BE2C (cell line): ENCODE data around the gene TMEM72.

Experiments
- DNase-seq: peaks from one replicate; pipeline ENCODE4 v3.0.0-alpha.2; 2020
- H3K27me3 ChIP-seq: fragments of 250-450 bp; sonication (Bioruptor Pico); 2 replicates; pipeline ENCODE4 v1.5.1; 2020; ENCODE audit warnings: mild to moderate bottlenecking
- H3K36me3 ChIP-seq: fragments of 250-450 bp; sonication (Bioruptor Pico); 2 replicates; pipeline ENCODE4 v1.5.1; 2020; ENCODE audit warnings: mild to moderate bottlenecking
- H3K4me1 ChIP-seq: fragments of 250-450 bp; sonication (Bioruptor Pico); 2 replicates; pipeline ENCODE4 v1.5.1; 2020
- H3K4me3 ChIP-seq: 2 replicates; pipeline ENCODE4 v1.5.1; 2011; ENCODE audit warnings: low read depth, low read length
- H3K9me3 ChIP-seq: fragments of 250-450 bp; sonication (Bioruptor Pico); 2 replicates; pipeline ENCODE4 v1.5.1; 2020
- TF ChIP-seq, protein P1 (sequence below): IDR thresholded peaks from 2 replicates; pipeline ENCODE4 v1.5.1; 2012; ENCODE audit warnings: mild to moderate bottlenecking, low read depth, low read length

The TMEM72 gene

DNA sequence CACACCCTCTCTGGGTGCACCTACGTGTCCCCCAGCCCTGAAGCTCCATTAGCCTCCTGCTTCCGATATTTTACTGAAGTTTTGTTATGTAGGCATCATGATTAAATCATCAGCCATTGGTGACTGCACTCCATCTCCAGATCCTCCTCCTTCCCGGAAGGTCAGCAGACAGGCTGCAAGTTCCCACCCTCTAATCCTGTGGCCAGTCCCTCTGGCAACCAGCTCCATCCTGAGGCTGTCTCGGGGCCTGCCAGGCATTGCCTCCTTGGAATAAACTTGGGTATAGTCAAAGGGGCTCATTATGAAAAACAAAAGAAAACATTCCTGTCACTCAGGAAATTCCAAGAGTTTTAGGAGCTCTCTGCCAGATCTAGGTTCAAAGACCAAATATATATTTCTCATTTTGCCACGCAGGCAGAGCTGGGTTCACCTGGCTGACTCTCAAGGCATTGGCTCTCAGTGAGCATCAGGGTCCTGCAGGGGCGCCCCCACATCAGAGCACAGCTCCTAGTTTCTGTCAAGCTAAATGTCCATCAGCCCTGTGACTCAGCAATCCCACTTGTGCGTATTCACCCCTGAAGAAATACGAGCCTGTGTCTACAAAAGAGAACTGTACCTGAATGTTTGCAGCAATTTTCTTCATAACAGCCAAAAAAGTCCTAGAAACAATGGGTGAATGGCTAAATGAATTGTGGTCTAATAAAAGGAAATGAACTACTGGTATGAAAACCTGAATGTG, 27.4 kb upstream of the TMEM72 start:
- no peak overlapping the region for H3K4me3 ChIP-seq
- TF ChIP-seq, protein P1, sequence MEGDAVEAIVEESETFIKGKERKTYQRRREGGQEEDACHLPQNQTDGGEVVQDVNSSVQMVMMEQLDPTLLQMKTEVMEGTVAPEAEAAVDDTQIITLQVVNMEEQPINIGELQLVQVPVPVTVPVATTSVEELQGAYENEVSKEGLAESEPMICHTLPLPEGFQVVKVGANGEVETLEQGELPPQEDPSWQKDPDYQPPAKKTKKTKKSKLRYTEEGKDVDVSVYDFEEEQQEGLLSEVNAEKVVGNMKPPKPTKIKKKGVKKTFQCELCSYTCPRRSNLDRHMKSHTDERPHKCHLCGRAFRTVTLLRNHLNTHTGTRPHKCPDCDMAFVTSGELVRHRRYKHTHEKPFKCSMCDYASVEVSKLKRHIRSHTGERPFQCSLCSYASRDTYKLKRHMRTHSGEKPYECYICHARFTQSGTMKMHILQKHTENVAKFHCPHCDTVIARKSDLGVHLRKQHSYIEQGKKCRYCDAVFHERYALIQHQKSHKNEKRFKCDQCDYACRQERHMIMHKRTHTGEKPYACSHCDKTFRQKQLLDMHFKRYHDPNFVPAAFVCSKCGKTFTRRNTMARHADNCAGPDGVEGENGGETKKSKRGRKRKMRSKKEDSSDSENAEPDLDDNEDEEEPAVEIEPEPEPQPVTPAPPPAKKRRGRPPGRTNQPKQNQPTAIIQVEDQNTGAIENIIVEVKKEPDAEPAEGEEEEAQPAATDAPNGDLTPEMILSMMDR: no peak
- DNase-seq: no peak
- no peaks in the 10 kb centered on the region for H3K27me3 ChIP-seq
- no peaks in the 10 kb centered on the region for H3K4me1 ChIP-seq
- H3K36me3 ChIP-seq: no peaks in the 10 kb centered on the region
- no peaks in the 10 kb centered on the region for H3K9me3 ChIP-seq

DNA sequence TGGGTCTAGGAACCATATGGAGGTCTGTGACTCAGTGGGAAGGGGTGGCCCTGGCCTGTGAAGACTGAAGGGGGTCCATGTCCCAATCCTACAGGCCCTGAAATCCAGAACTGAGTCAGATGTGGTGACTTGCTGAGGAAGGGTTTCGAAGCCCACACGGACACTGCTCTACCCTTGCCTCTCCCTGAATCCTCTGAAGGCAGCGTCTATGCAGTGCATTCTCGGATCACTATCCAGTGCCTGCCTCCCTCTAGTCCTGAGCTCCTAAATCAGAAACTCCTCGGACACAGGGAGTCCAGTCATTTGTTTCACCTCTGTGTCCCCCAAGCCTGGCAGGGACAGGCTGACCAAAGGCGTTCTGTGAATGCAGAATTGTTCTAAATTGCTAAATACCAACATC, 25.4 kb upstream of the TMEM72 start:
- H3K27me3 ChIP-seq: no peaks in the 10 kb centered on the region
- H3K4me3 ChIP-seq: no peak overlapping the region
- no peak for DNase-seq
- TF ChIP-seq, protein P1: no peak
- no peaks in the 10 kb centered on the region for H3K36me3 ChIP-seq
- no peaks in the 10 kb centered on the region for H3K4me1 ChIP-seq
- H3K9me3 ChIP-seq: no peaks in the 10 kb centered on the region

DNA sequence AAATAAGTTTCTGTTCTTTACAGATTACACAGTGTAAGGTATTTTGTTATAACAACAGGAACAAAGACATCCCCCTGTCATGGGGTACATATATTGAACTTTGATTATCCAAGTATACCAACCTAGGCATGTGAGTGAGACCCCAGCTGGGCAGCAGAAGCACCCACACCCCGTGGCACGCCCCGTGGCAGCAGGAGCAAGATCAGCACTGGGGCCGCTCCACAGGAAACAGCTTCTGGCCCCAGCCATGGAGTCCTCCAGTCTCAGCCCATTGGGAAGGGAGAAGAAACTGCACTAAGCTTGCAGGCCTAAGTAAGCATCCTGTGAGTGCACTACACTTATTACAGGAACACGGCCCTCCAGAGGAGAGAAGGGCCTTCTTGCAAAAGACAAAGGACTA, 24.2 kb upstream of the TMEM72 start:
- Histone ChIP-seq H3K36me3 (no peaks in the 10 kb centered on the region), H3K9me3 (no peaks in the 10 kb centered on the region), H3K4me1 (no peaks in the 10 kb centered on the region), H3K27me3 (no peaks in the 10 kb centered on the region), H3K4me3 (no peak overlapping the region)
- TF ChIP-seq, protein P1: no peak
- no peak for DNase-seq

DNA sequence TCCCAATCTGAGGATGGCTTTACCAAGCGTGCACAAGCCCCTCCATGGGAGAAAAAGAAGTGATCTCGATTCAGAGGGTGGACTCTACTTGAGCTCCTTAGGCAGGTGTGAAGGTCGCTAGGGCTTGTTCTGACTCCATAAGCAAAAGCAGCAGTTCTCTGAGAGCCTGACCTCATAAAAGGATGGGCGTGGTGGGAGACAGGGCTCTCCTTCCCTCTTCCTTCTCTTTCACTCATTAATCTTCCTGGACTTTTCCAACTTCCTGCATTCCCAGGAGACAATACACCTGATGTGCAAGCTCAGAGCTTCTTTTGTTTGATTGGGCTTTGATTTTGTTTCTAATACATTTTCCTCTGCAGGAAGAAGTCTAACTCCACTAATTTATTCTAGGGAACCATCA, 22.3 kb upstream of the TMEM72 start:
- Histone ChIP-seq H3K4me1 (no peaks in the 10 kb centered on the region), H3K27me3 (no peaks in the 10 kb centered on the region), H3K4me3 (no peak overlapping the region), H3K36me3 (no peaks in the 10 kb centered on the region), H3K9me3 (no peaks in the 10 kb centered on the region)
- DNase-seq: no peak
- TF ChIP-seq, protein P1: no peak

DNA sequence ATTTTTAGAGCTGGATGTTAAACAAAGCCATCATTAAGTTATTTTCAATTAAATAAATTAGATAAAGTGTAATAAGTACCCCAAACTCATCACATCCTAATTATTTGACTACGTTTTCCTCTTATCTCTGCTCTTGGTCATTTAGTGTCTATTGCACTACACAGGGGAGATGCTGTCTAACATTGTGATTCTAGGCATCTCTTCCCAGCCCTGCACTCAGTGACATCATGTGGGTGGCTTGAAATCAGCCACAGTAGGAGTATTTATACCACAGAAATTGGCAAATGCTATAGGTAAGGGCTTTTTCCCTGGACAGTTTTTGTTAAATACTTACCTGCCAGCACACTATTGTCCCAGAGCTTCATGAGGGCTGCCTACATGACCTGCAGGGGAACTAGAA, 21.3 kb upstream of the TMEM72 start:
- Histone ChIP-seq H3K4me1 (no peaks in the 10 kb centered on the region), H3K36me3 (no peaks in the 10 kb centered on the region), H3K4me3 (no peak overlapping the region), H3K9me3 (no peaks in the 10 kb centered on the region), H3K27me3 (no peaks in the 10 kb centered on the region)
- DNase-seq: no peak
- TF ChIP-seq, protein P1: no peak

DNA sequence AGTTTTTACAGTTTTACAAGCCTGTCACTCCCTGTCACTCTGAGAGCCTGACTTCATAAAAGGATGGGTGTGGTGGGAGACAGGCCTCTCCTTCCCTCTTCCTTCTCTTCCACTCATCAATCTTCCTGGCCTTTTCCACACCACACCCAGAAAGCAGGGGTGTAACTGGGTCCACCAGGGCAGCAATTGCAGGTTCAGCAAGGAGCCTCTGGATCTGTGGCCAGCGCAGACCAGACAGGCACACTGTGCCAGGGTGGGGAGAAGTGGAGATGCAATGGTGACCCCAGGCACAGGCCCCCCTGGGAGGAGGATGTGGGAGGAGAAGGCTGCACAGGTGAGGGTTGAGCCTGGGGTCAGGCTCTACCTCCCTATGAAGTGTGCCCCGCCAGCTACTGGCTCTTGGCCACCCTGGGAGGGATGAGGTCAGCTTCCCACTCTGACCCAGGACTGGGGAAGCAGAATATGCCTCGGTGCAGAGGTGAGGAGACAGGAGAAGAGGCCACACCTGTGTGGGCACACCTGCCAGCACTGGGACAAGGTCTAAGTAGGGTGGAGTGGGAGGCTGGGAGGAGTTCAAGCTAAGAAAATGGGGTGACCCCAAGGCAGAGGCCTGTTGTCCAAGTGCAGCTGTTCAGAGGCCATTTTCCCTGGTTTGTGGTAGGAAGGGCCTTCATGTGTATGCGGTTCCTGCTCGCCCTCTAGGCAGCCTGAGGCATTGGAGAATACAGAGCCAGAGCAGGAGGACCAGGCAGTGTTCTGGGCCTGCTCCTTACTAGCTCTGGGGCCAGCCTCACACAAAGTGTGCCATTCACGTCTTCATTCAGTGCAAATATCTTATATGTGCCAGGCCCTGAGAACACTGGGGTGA, 20.2 kb upstream of the TMEM72 start:
- Histone ChIP-seq H3K36me3 (no peaks in the 10 kb centered on the region), H3K27me3 (no peaks in the 10 kb centered on the region), H3K9me3 (no peaks in the 10 kb centered on the region), H3K4me3 (no peak overlapping the region), H3K4me1 (no peaks in the 10 kb centered on the region)
- no peak for DNase-seq
- TF ChIP-seq, protein P1: no peak
